SK-N-SH (cell line): ENCODE measurements around the gene RBMS1. TPM values are rescaled to one million over a fixed set of nuclear protein-coding genes. Genes with fewer than 3 reads are reported as not detected.

Source experiments
- CTCF ChIA-PET: fragments of 300-600, 350-600 bp; formaldehyde crosslinking; extraction: SDS; loops from one replicate; lab custom pipeline; 2021; lab: Yijun Ruan, JAX
- POLR2A ChIA-PET: fragments of 350-600 bp; sonication (Branson Sonifier 250); formaldehyde crosslinking; extraction: SDS; loops from one replicate; lab custom pipeline; 2020; ENCODE audit warnings: antibody characterized with exemption, inconsistent platforms; lab: Yijun Ruan, JAX
- DNase-seq: peaks from one replicate; pipeline ENCODE4 v3.0.0; 2012
- H2AFZ ChIP-seq: fragments of 200-600 bp; sonication (generic); 2 replicates; pipeline ENCODE4 v1.8.1; 2016; ENCODE audit warnings: antibody characterized with exemption, mild to moderate bottlenecking, low read depth
- H3F3A ChIP-seq: fragments of 200-600 bp; sonication (generic); replicated peaks from 2 replicates; pipeline ENCODE3; 2016; ENCODE audit warnings: antibody characterized with exemption, mild to moderate bottlenecking; ENCODE audit not compliant: insufficient read depth
- H3K27ac ChIP-seq, 2 experiments: fragments of 200-500 bp in 1 of 2; fragments of 200-600 bp in 1 of 2; sonication (Bioruptor generic) in 1 of 2; sonication (generic), shearing (Covaris generic) in 1 of 2; 2 replicates each; pipeline versions ENCODE4 v1.5.1 to v1.6.1; 2014 to 2016; ENCODE audit warnings: low read depth in 2 of 2, inconsistent platforms in 1 of 2, low read length in 1 of 2, mild to moderate bottlenecking in 1 of 2, mixed read lengths in 1 of 2
- H3K27me3 ChIP-seq: fragments of 200-600 bp; sonication (generic), shearing (Covaris generic); 2 replicates; pipeline ENCODE4 v1.6.1; 2016; ENCODE audit warnings: mixed run types; ENCODE audit not compliant: insufficient read depth
- H3K36me3 ChIP-seq, 2 experiments: fragments of 200-500 bp in 1 of 2; fragments of 200-600 bp in 1 of 2; sonication (Bioruptor generic) in 1 of 2; sonication (generic) in 1 of 2; replicated peaks in 1 of 2; 2 replicates each; pipeline versions ENCODE3 to v1.5.1; 2014 to 2016; ENCODE audit warnings: low read length in 1 of 2, mild to moderate bottlenecking in 1 of 2; ENCODE audit not compliant: insufficient read depth in 2 of 2, control insufficient read depth in 1 of 2
- H3K4me1 ChIP-seq, 2 experiments: fragments of 200-500 bp in 1 of 2; fragments of 200-600 bp in 1 of 2; sonication (Bioruptor generic) in 1 of 2; sonication (generic), shearing (Covaris generic) in 1 of 2; 2 replicates each; pipeline versions ENCODE4 v1.5.1 to v1.6.1; 2014 to 2016; ENCODE audit warnings: low read depth in 1 of 2, low read length in 1 of 2, mixed run types in 1 of 2; ENCODE audit not compliant: insufficient read depth in 2 of 2, control insufficient read depth in 1 of 2
- H3K4me2 ChIP-seq: fragments of 200-600 bp; sonication (generic), shearing (Covaris generic); 2 replicates; pipeline ENCODE4 v1.6.1; 2017; ENCODE audit warnings: mixed run types
- H3K4me3 ChIP-seq, 2 experiments: fragments of 200-500 bp in 1 of 2; fragments of 200-600 bp in 1 of 2; sonication (Bioruptor generic) in 1 of 2; sonication (generic), shearing (Covaris generic) in 1 of 2; 2 replicates each; pipeline versions ENCODE4 v1.5.1 to v1.8.1; 2014 to 2016; ENCODE audit warnings: low read depth in 2 of 2, inconsistent platforms in 1 of 2, low read length in 1 of 2, mild to moderate bottlenecking in 1 of 2, mixed read lengths in 1 of 2, moderate library complexity in 1 of 2
- H3K79me2 ChIP-seq: fragments of 200-600 bp; sonication (generic); 2 replicates; pipeline ENCODE4 v1.8.1; 2017; ENCODE audit warnings: mild to moderate bottlenecking; ENCODE audit not compliant: insufficient read depth
- H3K9ac ChIP-seq: fragments of 200-600 bp; sonication (generic); 2 replicates; pipeline ENCODE4 v1.6.1; 2017; ENCODE audit warnings: mixed run types
- H3K9me2 ChIP-seq: fragments of 200-600 bp; sonication (generic); 2 replicates; pipeline ENCODE4 v1.6.1; 2017; ENCODE audit warnings: mixed run types
- H3K9me3 ChIP-seq: fragments of 200-600 bp; sonication (generic); 2 replicates; pipeline ENCODE4 v1.6.1; 2017; ENCODE audit warnings: mixed run types, mild to moderate bottlenecking, moderate library complexity
- H4K20me1 ChIP-seq: fragments of 200-600 bp; sonication (generic); 2 replicates; pipeline ENCODE4 v1.6.1; 2017; ENCODE audit warnings: mild to moderate bottlenecking, mixed run types; ENCODE audit not compliant: insufficient read depth
- CTCF ChIP-seq: fragments of 200-600 bp; sonication (generic); IDR thresholded peaks from 2 replicates; pipeline ENCODE4 v1.6.1; 2017; ENCODE audit warnings: antibody characterized with exemption, mild to moderate bottlenecking, moderate library complexity
- EP300 ChIP-seq, 2 experiments: IDR thresholded peaks; 2 replicates each; pipeline versions ENCODE4 v1.4.0 to v1.6.1; 2012; ENCODE audit warnings: borderline replicate concordance in 1 of 2, low read depth in 1 of 2, low read length in 1 of 2
- EZH2phosphoT487 ChIP-seq: fragments of 200-600 bp; sonication (generic); IDR thresholded peaks from 2 replicates; pipeline ENCODE4 v1.6.1; 2017; ENCODE audit warnings: low read depth, mixed run types, mild to moderate bottlenecking, antibody characterized with exemption, moderate library complexity, borderline replicate concordance
- FOSL2 ChIP-seq: IDR thresholded peaks from 2 replicates; pipeline ENCODE4 v1.4.0; 2012; ENCODE audit warnings: low read depth, mild to moderate bottlenecking, moderate library complexity, borderline replicate concordance
- GATA2 ChIP-seq: sonication (generic); formaldehyde crosslinking; IDR thresholded peaks from 2 replicates; pipeline ENCODE4 v1.5.0; 2020; ENCODE audit warnings: mild to moderate bottlenecking, missing genetic modification reagents
- JUND ChIP-seq: IDR thresholded peaks from 2 replicates; pipeline ENCODE4 v1.4.0; 2012
- MAX ChIP-seq: IDR thresholded peaks from 2 replicates; pipeline ENCODE4 v1.4.0; 2012; ENCODE audit warnings: low read depth
- MXI1 ChIP-seq: IDR thresholded peaks from 2 replicates; pipeline ENCODE4 v1.6.1; 2012; ENCODE audit warnings: mild to moderate bottlenecking, low read depth, low read length, improper control_type of control experiment
- NFIC ChIP-seq: IDR thresholded peaks from 2 replicates; pipeline ENCODE4 v1.4.0; 2012; ENCODE audit warnings: borderline replicate concordance
- RAD21 ChIP-seq: IDR thresholded peaks from 2 replicates; pipeline ENCODE4 v1.6.1; 2012; ENCODE audit warnings: mild to moderate bottlenecking, low read length
- RCOR1 ChIP-seq: fragments of 150-350 bp; IDR thresholded peaks from 2 replicates; pipeline ENCODE4 v1.6.1; 2017; ENCODE audit warnings: antibody characterized with exemption, low read length
- RFX5 ChIP-seq: IDR thresholded peaks from 2 replicates; pipeline ENCODE4 v1.6.1; 2012; ENCODE audit warnings: mild to moderate bottlenecking, improper control_type of control experiment, low read length
- RXRA ChIP-seq: IDR thresholded peaks from 2 replicates; pipeline ENCODE4 v1.4.0; 2012; ENCODE audit warnings: low read depth, mild to moderate bottlenecking, borderline replicate concordance
- SMC3 ChIP-seq: IDR thresholded peaks from 2 replicates; pipeline ENCODE4 v1.6.1; 2012; ENCODE audit warnings: low read depth, low read length, improper control_type of control experiment
- TAF1 ChIP-seq: IDR thresholded peaks from 2 replicates; pipeline ENCODE4 v1.6.1; 2012; ENCODE audit warnings: low read depth, mild to moderate bottlenecking, low read length, moderate library complexity, borderline replicate concordance
- USF1 ChIP-seq: IDR thresholded peaks from 2 replicates; pipeline ENCODE4 v1.4.0; 2012; ENCODE audit warnings: low read depth, borderline replicate concordance
- ZBTB33 ChIP-seq: IDR thresholded peaks from 2 replicates; pipeline ENCODE4 v1.4.0; 2012; ENCODE audit warnings: low read depth, borderline replicate concordance
- WGBS: methylation state at CpG from one replicate; pipeline ENCODE4 v1.1.6; 2017; ENCODE audit warnings: low lambda C conversion rate; 5-methylcytosine and 5-hydroxymethylcytosine counted together
- polyA plus RNA-seq, 3 experiments: library from polyadenylated mRNA; depleted of rRNA; stranded (reverse); fragments of >200 nt; gene quantifications; 2 replicates each; pipeline ENCODE4 v1.2.3, GENCODE V29; 2012

The RBMS1 gene
- polyA plus RNA-seq, 1 of the 3 experiments (the other 2 are of a cell fraction), result 56.5 TPM

GRCh38 chr2:160324161-160324800 is 169.3 kb downstream of the RBMS1 start:
- Histone ChIP-seq H3K9me2 (no peaks in the 10 kb centered on the region), H3K27me3 (no peaks in the 10 kb centered on the region), H3K79me2 (peaks cover 98% of the 10 kb centered on the region), H3K27ac (0 out of 4 replicates have a peak overlapping the region, but pooled peaks of 1 of the 2 experiments have one; percentile 20), H3F3A (peaks cover 8% of the 10 kb centered on the region), H3K36me3 (peaks cover 3 to 16% of the 10 kb centered on the region in 2 experiments), H3K4me2 (no peak overlapping the region)
- POLR2A ChIA-PET, result no interaction called here
- CTCF ChIA-PET, result interaction anchor here (0.7 to 4.4 kb wide), 45 partner anchors 9 to 739 kb away, joined by 3 to 50 read pairs (median 4); no protein-coding TSS in a partner anchor
- 70% methylated on average over 12 of the region's 12 CpGs for WGBS
- no peak for TF ChIP-seq JUND
- no peak for TF ChIP-seq RCOR1
- TF ChIP-seq CTCF, result peak; percentile 81
- no peak for TF ChIP-seq ZBTB33
- no peak for TF ChIP-seq GATA2 (CRISPR knock-in tag)
- peak; percentile 52 for TF ChIP-seq SMC3
- peak; percentile 80 for TF ChIP-seq RAD21
- TF ChIP-seq FOSL2, result no peak
- TF ChIP-seq, all 33 proteins: peak for 3
- H4K20me1 ChIP-seq, result peaks cover 52% of the 10 kb centered on the region
- H2AFZ ChIP-seq, result no peak overlapping the region
- DNase-seq, result peak; percentile 39
- H3K9ac ChIP-seq, result no peak overlapping the region
- no peaks in the 10 kb centered on the region for H3K9me3 ChIP-seq
- H3K4me1 ChIP-seq, result peaks cover 0 to 3% of the 10 kb centered on the region in 2 experiments; a peak in 3 of 4 replicates
- no peak overlapping the region for H3K4me3 ChIP-seq

- Histone ChIP-seq H4K20me1 (peaks cover 33% of the 10 kb centered on the region), H3K4me2 (no peak overlapping the region), H3K4me3 (no peak overlapping the region), H2AFZ (no peak overlapping the region), H3K27me3 (no peaks in the 10 kb centered on the region), H3F3A (peaks cover 15% of the 10 kb centered on the region), H3K27ac (no peak overlapping the region), H3K9ac (no peak overlapping the region), H3K9me3 (no peaks in the 10 kb centered on the region), H3K9me2 (no peaks in the 10 kb centered on the region), H3K36me3 (peaks cover 7 to 14% of the 10 kb centered on the region in 2 experiments), H3K4me1 (peaks cover 3 to 16% of the 10 kb centered on the region in 2 experiments), H3K79me2 (peaks cover 98% of the 10 kb centered on the region)
- ChIA-PET POLR2A (no interaction called here), CTCF (interaction anchor here (0.6 to 2.5 kb wide), 7 partner anchors 9 to 698 kb away, joined by 3 to 13 read pairs (median 4); no protein-coding TSS in a partner anchor)
- WGBS, result 92% methylated on average over 3 of the region's 3 CpGs
- DNase-seq, result no peak
- no peak for TF ChIP-seq RFX5
- TF ChIP-seq USF1, result no peak
- no peak for TF ChIP-seq GATA2 (CRISPR knock-in tag)
- no peak for TF ChIP-seq MXI1
- no peak for TF ChIP-seq TAF1
- no peak for TF ChIP-seq NFIC
- no peak for TF ChIP-seq EZH2phosphoT487
- TF ChIP-seq RXRA, result no peak
- no peak for TF ChIP-seq MAX
- no peak for TF ChIP-seq RAD21
- TF ChIP-seq EP300 (IDR thresholded peaks at IDR 0.05; ENCODE audit: borderline replicate concordance in 1 of 2, low read depth in 1 of 2, low read length in 1 of 2), result no peak
- TF ChIP-seq CTCF, result no peak
These were observed 171.3 kb downstream of the RBMS1 start for GRCh38 chr2:160322320-160322719.
